GM19043 (cell line): Measurements from ENCODE around the gene PFN1.
"Not testable (repeated sequence)": the region's sequence is repeated elsewhere in the genome, so short reads cannot be mapped to it uniquely, and the experiment has no call there.

Source experiments
- ATAC-seq: cut with Tn5 transposase; IDR thresholded peaks from one replicate; pipeline ENCODE4 v1.9.1; 2021; ENCODE audit warnings: low read depth; ENCODE audit not compliant: unreplicated experiment

The PFN1 gene

GRCh38 chr17:4931963-4932362 lies 16.4 kb downstream of the PFN1 start, which contains the start of gene GP1BA:
Gene GP1BA (plus strand): TSS chr17:4932277. CDS start chr17:4932605, 328 bp downstream.
- ATAC-seq, result no peak

GRCh38 chr17:4928881-4929280 lies 19.4 kb downstream of the PFN1 start:
- no peak for ATAC-seq

GRCh38 chr17:4926577-4927335 lies 21.6 kb downstream of the PFN1 start:
- ATAC-seq, result not testable (repeated sequence)

- ATAC-seq, result no peak
These were observed 27.0 kb downstream of the PFN1 start for GRCh38 chr17:4921320-4921719.

GRCh38 chr17:4920351-4921048 lies 27.8 kb downstream of the PFN1 start:
- ATAC-seq, result no peak

- ATAC-seq, result no peak
These were observed 28.8 kb downstream of the PFN1 start for GRCh38 chr17:4919511-4920047.

GRCh38 chr17:4914551-4914950 lies 33.8 kb downstream of the PFN1 start:
- not testable (repeated sequence) for ATAC-seq

- no peak for ATAC-seq
These were observed 34.3 kb downstream of the PFN1 start for GRCh38 chr17:4913994-4914393.

- ATAC-seq, result peak; percentile 55
These were observed 39.4 kb downstream of the PFN1 start for GRCh38 chr17:4908711-4909496.

GRCh38 chr17:4908301-4908700 lies 40.0 kb downstream of the PFN1 start:
- ATAC-seq, result no peak

GRCh38 chr17:4906642-4907041 lies 41.7 kb downstream of the PFN1 start:
- not testable (repeated sequence) for ATAC-seq

GRCh38 chr17:4903051-4903818 lies 45.1 kb downstream of the PFN1 start, which contains the start of gene CHRNE:
Gene CHRNE (minus strand): TSS chr17:4903098. CDS start chr17:4903063, 35 bp downstream.
- ATAC-seq, result no peak

- ATAC-seq, result no peak
These were observed 45.8 kb downstream of the PFN1 start for GRCh38 chr17:4902540-4902939.

GRCh38 chr17:4901648-4902344 lies 46.5 kb downstream of the PFN1 start:
- no peak for ATAC-seq

GRCh38 chr17:4901108-4901647 lies 47.2 kb downstream of the PFN1 start:
- no peak for ATAC-seq

- no peak for ATAC-seq
These were observed 47.9 kb downstream of the PFN1 start for GRCh38 chr17:4900231-4901107.

GRCh38 chr17:4899341-4900230 lies 48.7 kb downstream of the PFN1 start, which contains the start of gene C17orf107:
Gene C17orf107 (plus strand): TSS chr17:4899536. CDS start chr17:4899763, 227 bp downstream.
- ATAC-seq, result no peak
